ENCODE results near the gene CHURC1. TPM values are rescaled to one million over a fixed set of nuclear protein-coding genes. Genes with fewer than 3 reads are reported as not detected.

CHURC1 gene
- polyA plus RNA-seq, 1 donor (not counting 4 experiments of a cell fraction or from before 2014, with no cell fraction given) = 126 TPM

GRCh38 chr14:64950889-64951288 is 36.6 kb downstream of the CHURC1 start:
- no peak for DNase-seq (ENCODE audit: low read depth, low spot score)
- Histone ChIP-seq H2AFZ (ENCODE audit: control insufficient read depth, low read length) (no peak overlapping the region), H3K9me1 (ENCODE audit: control insufficient read depth, extremely low read depth, insufficient read depth, low read length) (no peaks in the 10 kb centered on the region), H3K9ac (ENCODE audit: control insufficient read depth, extremely low read depth, insufficient read depth, low read length) (no peak overlapping the region), H3K27ac (ENCODE audit: control insufficient read depth, insufficient read depth, low read length) (no peak overlapping the region), H3K4me1 (ENCODE audit: control insufficient read depth, extremely low read depth, insufficient read depth, low read length) (no peaks in the 10 kb centered on the region), H4K20me1 (ENCODE audit: control insufficient read depth, extremely low read depth, insufficient read depth, low read length) (no peaks in the 10 kb centered on the region), H3K4me2 (ENCODE audit: control insufficient read depth, extremely low read depth, insufficient read depth, low read depth, low read length) (no peak overlapping the region), H3K36me3 (ENCODE audit: control insufficient read depth in 2 of 2, extremely low read depth in 1 of 2, insufficient read depth in 2 of 2, low read length in 2 of 2) (no peaks in the 10 kb centered on the region), H3K4me3 (ENCODE audit: control insufficient read depth in 2 of 3, extremely low read depth in 1 of 3, insufficient read depth in 2 of 3, low read depth in 1 of 3, low read length in 3 of 3) (no peak overlapping the region), H3K79me2 (ENCODE audit: control insufficient read depth, insufficient read depth, low read length) (no peaks in the 10 kb centered on the region), H3K9me3 (ENCODE audit: control insufficient read depth, low read depth, low read length) (no peaks in the 10 kb centered on the region), H3K27me3 (ENCODE audit: control insufficient read depth, extremely low read depth, insufficient read depth, low read length) (no peaks in the 10 kb centered on the region)
- no peak for TF ChIP-seq CTCF (optimal IDR thresholded peaks at IDR 0.05 in 1 of 3, IDR thresholded peaks at IDR 0.05 in 1 of 3, conservative IDR thresholded peaks at IDR 0.05 in 1 of 3; ENCODE audit: extremely low read depth in 1 of 3, insufficient read depth in 2 of 3, low read length in 3 of 3)
- no peak for TF ChIP-seq EZH2 (IDR thresholded peaks at IDR 0.05; ENCODE audit: low read length)
- dilution Hi-C loops (cut with MboI; ENCODE audit: extremely low pct_ligation_motif_present, low sequenced_read_pairs) = no loop called here
- no peak for FAIRE-seq

GRCh38 chr14:64951291-64951690 is 37.0 kb downstream of the CHURC1 start:
- DNase-seq (ENCODE audit: low read depth, low spot score) = no peak
- no peak for FAIRE-seq
- H3K79me2 ChIP-seq (ENCODE audit: control insufficient read depth, insufficient read depth, low read length) = no peaks in the 10 kb centered on the region
- H3K9me1 ChIP-seq (ENCODE audit: control insufficient read depth, extremely low read depth, insufficient read depth, low read length) = no peaks in the 10 kb centered on the region
- TF ChIP-seq CTCF (optimal IDR thresholded peaks at IDR 0.05 in 1 of 3, IDR thresholded peaks at IDR 0.05 in 1 of 3, conservative IDR thresholded peaks at IDR 0.05 in 1 of 3; ENCODE audit: extremely low read depth in 1 of 3, insufficient read depth in 2 of 3, low read length in 3 of 3) = no peak
- TF ChIP-seq EZH2 (IDR thresholded peaks at IDR 0.05; ENCODE audit: low read length) = no peak
- H3K4me1 ChIP-seq (ENCODE audit: control insufficient read depth, extremely low read depth, insufficient read depth, low read length) = no peaks in the 10 kb centered on the region
- H3K4me2 ChIP-seq (ENCODE audit: control insufficient read depth, extremely low read depth, insufficient read depth, low read depth, low read length) = no peak overlapping the region
- no peak overlapping the region for H3K9ac ChIP-seq (ENCODE audit: control insufficient read depth, extremely low read depth, insufficient read depth, low read length)
- H3K9me3 ChIP-seq (ENCODE audit: control insufficient read depth, low read depth, low read length) = no peaks in the 10 kb centered on the region
- no peaks in the 10 kb centered on the region for H3K27me3 ChIP-seq (ENCODE audit: control insufficient read depth, extremely low read depth, insufficient read depth, low read length)
- no peak overlapping the region for H3K27ac ChIP-seq (ENCODE audit: control insufficient read depth, insufficient read depth, low read length)
- no peak overlapping the region for H3K4me3 ChIP-seq (ENCODE audit: control insufficient read depth in 2 of 3, extremely low read depth in 1 of 3, insufficient read depth in 2 of 3, low read depth in 1 of 3, low read length in 3 of 3)
- H4K20me1 ChIP-seq (ENCODE audit: control insufficient read depth, extremely low read depth, insufficient read depth, low read length) = no peaks in the 10 kb centered on the region
- dilution Hi-C loops (cut with MboI; ENCODE audit: extremely low pct_ligation_motif_present, low sequenced_read_pairs) = no loop called here
- no peaks in the 10 kb centered on the region for H3K36me3 ChIP-seq (ENCODE audit: control insufficient read depth in 2 of 2, extremely low read depth in 1 of 2, insufficient read depth in 2 of 2, low read length in 2 of 2)
- H2AFZ ChIP-seq (ENCODE audit: control insufficient read depth, low read length) = no peak overlapping the region

Data from keratinocyte (primary cell).